Fibroblast of skin of back (primary cell): ENCODE results near the gene NOS1AP.

ENCODE experiments used
- DNase-seq: peaks from one replicate; pipeline ENCODE4 v3.0.0-alpha.2; 2013

Gene NOS1AP

DNA sequence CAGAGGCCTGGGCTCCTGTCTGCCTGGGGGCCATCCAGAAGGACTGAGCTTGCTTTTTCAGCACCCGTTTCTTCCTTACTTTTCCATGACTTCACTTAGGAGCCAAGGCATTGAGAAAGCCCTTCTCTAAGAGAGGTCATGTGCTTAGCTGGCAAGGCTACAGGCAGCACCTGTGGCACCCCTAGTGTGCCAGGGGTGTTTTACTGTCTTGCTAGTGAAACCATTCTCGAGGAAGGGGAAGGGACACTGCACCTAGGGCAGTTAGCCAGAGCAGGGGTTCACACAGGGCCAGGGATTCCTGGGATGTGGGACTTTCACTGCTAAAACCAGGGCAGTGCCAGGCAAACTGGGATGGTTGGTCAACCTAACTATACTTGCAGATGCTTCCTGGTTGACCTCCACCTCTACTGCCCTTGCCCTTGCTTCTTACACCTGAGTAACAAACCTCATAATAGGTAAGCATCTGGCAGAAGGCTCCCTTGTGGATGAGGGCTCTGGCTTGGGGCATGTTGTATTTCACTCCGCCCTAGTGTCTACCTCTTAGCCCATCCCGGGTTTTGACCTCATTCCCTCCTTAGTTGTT lies 69.2 kb downstream of the NOS1AP start:
- DNase-seq = no peak

DNA sequence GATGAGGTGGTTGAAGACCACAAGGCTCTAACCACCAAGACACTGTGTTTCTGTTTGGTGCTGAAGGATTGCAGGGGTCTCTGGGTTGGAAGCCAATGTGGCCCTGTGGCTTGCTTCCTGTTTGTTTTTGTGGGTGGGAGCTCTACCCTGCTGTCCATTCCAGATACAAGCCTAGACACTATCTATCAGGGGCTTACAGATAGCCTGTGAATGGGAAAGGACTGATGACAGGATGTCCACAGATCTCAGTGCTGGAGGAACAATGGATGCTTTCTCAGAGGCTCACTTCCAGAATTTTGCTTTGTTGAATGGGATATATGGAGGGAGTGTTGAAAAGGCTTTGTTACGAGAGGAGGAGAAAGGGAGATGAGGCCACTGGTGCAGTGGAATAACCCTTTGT lies 69.7 kb downstream of the NOS1AP start:
- DNase-seq = no peak

DNA sequence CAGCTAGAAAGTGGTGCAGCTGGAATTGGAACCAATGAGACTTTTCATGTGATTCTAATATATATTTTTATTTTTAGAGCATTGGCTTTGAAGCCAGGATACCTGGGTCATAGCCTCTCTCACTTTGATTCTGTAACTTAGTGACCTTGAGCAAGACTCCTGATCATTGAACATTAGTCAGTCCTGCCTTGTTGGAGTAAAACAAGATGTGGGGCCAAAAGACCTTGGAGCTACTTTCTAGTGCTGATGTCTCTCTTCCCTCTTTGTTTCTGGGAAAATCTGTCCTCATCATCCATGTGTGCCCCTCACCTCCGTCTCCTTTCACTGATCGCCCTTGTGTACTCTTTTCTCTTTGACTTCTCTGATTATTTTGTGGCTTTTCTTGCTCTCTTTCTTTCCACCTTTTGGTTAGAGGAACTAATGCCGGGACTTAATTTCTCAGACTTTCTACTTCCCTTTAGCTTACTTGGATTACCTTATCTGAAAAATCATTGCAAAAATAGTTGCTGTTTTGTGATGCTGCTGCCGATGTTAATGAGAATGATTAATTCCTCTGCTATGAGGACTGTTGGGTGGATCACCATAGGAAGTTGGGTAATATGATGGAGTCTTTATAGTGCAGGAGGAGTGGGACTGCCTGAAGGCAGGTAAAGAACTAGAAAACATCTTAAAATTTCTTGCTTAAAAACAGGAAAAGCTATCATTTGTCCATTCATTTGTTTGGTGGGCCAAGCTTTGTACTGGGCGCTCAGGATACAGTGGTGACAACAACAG lies 72.0 kb downstream of the NOS1AP start:
- DNase-seq = peak; percentile 43

DNA sequence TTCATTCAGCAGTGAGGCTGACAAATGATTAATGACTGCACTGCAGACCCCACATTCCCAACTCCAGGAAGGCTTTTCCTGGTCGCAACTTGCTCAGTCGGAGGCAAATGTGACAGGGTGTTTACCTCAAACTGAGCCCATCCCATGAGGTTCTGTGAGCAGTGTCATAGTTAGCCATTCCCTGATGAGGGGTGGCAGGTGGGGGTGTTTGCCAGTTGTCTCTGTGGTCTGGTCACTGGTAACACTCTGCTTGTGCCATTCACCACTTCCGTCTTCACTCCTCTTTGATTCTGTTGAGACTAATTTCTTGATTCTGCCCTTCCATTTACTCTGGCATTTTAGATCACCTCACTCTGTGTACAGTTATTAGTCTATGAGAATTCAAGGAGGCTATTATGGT lies 73.5 kb downstream of the NOS1AP start:
- DNase-seq = no peak

DNA sequence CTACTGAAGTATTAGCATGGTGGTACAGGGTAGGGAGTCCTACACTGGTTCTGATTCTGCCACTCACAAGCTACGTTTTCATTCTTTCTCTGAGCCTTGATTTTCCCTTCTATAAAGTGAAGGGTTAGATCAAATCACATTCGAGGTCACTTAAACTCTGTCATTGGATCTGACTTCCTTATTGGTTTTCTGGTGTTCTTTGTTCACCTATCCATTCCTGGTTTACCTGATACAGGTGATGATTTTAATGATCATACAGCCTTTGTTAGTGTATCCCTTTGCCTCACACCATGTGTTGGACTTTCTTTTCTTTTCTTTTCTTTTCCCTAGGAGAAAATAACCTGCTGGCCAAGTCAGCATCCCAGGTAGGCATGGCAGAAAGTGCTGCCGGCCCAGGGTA lies 74.8 kb downstream of the NOS1AP start:
- no peak for DNase-seq

DNA sequence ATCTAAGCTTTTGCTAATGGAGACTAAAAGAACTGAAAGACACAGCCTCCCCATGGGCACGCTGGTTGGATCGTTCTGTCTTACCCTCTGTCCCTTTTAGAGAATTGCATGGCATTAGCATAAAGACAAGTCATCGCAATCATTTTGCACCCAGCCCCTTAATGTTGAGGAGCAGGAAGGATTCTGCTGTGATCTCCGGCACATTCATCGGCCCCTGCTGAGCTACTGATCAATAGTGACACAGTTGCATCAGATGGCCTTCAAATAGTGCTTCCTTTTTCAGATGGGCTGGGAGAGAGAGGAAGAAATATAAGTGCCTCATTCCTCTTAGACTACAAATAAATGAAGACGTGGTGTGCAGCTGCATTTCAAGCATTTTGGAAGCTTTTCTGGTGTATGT lies 75.4 kb downstream of the NOS1AP start:
- no peak for DNase-seq

DNA sequence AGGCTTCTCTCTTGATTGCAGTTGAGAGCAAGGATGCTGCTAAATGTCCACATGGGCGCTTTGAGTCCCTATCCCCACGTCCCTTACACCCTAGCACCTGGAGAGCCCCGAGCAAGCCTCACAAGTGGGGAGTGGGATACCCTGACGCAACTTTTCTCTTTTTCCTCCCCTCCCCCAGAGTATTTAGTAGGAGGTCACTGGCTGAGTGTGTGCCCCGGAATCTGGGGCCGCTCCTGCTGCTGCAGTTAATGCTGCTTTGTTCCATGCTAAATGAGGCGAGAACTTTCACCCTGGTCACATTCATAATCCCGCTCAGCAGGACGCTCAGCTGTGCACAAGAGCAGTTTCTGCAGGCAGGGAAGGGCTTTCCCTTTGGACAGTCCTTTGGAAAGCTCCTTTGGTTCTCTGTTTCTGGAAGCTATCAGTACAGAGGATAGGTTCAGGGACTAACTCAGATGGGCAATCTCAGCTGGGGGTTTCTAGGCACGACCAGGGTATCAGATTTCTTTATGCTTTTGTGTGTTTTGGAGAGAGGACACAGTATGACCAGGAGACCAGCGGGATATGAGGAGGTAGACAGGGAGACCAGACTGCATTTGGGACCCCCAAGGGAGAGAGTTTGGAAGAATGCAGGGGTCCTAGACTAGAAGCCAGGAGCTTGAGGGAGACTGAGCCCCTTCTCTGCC lies 75.9 kb downstream of the NOS1AP start:
- no peak for DNase-seq

DNA sequence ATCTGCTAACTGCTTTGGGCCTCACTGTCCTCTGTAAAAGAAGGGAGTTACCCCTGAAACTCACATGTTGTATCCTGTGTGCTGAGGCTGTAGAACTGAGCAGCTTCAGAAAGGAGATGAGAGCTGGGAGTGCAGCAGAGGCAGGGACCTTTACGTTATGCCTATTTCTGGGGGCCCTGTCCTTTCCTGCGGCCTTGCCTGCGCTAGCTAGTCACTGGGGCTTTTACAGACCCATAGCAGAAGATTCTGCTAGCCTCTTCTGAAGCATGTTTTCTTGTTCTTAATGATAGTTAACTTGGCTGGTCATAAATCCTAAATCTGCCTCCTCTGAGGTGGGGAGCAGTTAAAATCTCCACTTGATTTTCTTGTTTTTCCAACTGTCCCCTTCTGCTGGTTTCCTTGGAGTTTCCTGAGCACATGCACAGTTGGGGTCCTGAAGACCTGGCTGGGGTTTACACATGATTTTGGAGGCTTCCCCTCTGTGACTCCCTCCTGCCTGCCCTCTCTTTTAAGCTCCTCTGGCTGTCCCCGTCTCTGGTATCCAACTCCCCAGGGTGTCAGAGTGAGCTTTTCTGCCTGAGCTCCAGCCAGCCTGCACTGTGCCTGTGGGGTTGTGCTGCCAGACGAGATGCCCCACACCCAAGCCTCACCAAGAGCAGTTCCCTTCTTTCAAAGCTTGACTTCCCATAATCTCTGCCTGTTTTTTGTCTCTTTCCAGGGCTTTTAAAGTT lies 76.6 kb downstream of the NOS1AP start:
- no peak for DNase-seq

DNA sequence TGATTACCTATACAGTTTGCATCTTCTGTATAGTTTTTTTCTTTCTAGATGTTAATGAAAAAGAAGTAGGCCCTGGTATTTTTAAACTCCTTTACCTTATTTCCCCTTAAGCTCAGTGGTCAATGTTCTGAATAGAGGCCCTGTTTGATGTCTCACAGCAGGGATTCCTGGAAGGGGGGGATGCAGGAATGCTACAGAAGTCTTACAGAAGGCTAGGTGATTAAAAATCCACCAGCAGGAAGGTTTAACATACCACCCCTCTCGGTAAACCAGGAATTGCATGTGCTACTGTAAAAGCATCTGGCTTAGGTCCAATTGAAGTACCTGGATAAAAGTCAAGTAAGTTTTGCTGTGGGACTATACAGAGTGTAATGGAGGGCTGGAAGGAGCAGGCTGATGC lies 78.3 kb downstream of the NOS1AP start:
- no peak for DNase-seq

DNA sequence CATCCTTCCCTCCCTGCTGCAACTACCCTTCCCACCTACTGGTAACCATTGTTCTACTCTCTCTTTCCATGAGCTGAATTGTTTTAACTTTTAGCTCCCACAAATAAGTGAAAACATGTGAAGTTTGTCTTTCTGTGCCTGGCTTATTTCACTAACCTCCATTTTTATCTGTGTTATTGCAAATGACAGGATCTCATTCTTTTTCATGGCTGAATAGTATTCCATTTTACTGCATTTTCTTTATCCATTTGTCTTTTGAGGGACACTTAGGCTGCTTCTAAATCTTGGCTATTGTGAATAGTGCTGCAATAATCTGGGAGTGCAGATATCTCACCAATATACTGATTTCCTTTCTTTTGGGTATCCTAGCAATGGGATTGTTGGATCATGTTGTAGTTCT lies 80.6 kb downstream of the NOS1AP start:
- DNase-seq = no peak

DNA sequence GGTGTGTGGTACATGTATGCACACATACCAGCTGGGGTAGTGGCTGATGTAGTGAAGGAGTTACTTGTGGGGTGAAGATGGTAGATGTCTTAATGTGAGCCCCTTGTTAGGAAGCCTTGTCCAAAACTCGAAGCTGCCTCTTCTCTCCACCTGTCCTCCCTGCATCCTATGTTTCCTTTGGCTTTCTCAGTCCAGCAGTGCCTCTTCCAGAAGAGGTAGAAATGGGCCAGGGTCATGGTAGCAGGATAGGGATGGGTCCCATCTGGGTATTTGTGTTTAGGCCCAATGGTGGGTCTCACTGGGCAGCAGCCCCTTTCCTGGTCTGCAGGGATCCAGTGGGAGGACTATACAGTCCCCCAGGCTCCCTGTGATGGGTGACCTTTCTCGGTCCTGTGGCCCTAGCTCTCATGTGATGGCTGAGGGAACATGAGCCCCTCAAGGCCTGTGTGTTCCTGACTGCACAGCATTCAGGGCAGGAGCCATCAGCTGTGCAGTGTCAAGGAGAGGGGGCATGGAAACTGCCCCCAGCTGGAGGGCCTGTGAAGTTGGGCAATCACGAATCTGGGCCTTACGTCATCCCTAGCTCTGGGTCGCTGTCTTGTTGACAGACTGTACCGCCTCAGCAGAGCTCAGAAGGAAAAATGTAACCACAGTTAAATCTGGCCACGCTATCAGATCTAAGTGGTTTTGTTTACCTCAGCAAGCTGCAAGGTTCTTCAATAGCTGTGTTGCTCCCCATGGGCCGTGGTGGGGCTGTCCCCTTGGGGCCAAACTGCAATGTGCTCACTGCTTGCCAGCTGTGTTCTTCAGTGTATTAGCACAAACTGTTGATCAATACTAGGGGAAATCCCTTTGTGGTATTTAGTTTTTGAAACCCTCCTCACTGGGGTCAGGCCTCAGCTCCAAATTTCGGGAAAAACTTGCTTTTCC lies 82.7 kb downstream of the NOS1AP start:
- no peak for DNase-seq

DNA sequence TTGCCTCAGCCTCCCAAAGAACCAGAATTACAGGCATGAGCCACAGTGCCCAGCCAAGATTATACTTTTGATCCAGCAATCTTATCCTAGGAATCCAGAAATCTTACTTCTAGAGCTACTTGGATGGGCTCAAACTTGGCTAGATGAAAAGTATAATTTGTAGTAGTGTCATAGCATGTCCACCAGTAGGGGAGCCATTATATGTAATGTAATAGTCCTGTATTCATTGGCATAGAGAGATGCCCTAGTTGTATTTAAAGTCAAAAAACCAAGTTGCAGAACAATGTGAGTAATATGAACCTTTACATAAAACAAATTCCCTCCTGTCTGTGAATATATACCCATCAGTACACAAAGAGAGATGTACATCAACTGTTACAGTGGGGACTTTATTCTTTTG lies 83.9 kb downstream of the NOS1AP start:
- no peak for DNase-seq

DNA sequence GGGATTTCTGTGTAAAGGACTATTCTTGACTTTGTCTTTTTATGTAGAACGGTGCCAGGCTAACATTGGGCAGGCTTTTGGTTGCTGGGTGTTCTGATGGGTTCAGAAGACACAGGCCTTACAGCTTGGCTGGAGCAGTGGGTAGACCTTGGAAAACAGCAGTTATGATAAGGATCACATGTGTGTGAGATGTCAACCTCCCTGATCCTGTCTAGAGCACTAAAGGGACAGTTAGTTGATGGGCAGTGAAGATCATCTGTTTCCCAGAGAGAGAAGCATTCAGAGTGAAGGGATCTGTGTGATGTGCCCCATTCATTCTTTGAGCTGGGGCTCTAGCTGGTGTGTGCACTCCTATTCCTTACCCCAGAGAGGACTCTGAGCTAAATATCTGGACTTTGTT lies 88.0 kb downstream of the NOS1AP start:
- no peak for DNase-seq

DNA sequence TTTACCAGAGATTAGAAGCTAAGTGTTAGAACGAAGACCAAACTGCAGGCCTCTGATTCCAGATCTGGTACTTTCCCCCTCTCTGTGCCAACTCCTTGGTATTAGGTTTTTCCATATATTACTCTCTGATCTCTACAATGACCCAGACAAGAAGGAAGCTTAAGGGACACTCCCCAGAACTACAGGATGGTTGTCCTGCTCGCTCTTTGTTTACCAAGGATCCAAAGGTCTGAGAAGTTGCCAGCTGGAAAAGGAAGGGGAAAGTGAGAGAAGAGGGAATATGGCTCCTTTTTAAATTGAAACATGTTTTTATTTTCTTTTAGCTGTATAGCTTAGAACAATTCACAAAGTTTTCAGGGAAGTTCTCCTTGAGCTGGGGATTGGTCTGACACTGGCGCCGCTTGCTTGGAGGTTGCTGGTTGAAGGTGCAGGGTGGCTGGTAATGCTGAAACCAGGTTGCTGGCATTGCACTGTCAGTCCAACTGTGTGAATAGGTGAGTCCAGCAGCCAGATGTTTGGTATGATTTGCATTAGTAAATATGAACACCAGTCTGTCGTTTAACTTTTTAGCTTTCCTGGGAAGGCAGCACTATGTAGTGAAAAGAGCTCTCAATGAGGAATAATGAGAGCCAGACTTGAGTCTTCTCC lies 89.3 kb downstream of the NOS1AP start:
- DNase-seq = no peak

DNA sequence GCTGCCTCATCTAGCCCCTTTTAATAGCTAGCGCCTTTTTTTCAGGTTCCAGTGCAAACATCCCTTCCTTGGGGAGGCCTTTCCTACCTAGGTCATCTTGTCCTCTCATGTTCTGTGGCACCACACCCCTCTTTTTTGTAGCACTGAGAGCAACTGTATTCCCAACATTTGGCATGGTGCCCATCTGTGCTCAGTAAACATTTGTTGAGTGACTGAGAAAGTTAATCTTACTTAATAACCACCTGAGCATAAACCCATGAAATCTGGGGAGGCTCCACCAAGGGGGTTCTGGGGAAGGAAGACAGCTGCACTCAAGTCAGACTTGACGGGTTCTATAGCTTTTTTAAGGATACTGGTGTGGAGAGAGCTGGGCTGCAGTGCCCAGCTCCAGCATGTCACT lies 90.0 kb downstream of the NOS1AP start:
- DNase-seq = no peak

DNA sequence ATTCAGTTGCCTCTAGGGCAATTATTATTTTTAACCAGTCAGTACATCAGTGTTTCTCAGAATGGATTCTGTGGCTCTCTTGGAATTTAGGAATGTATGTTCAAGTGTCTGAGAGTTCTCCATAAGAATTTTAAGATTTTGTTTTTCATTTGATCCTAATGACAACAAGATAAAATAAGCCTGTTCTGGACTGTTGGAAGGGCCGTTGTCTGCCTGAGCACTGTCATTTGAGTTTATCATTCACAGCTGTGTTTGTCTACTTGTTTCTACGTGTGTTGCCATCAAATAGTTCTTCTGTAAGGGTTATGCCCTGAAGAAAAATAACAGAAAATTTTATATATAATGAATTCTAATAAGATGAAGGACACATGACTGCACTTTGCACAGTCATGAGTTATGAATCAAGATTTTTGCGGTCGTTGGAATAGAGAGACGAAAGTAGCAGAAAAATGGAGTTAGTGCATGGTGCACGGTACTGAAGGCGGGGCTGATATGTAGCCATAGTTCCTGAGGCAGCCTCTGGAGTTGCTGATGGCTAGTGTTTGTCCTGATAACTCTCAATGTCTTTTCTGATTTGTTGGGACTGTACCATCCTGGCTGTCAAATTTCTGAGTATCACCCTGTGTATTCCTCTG lies 92.5 kb downstream of the NOS1AP start:
- DNase-seq = peak; percentile 63

DNA sequence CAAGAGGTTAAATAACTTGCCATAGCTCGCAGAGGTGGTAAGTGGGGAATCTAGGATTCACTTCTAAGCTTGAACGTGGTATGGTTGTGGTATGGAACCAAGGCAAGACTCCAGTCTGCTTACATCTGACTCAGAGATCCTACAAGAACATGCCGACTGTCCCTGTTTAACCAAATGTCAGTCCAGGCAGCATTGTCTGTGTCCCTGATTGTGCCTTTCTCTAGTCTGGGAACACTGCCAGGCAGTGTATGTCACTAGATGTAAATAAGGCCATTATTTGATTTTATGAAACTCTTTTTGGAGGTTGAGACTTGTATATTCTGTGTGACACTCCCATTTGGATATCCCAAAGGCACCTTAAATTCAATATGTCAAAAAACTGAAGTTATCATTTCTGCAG lies 96.0 kb downstream of the NOS1AP start:
- no peak for DNase-seq

DNA sequence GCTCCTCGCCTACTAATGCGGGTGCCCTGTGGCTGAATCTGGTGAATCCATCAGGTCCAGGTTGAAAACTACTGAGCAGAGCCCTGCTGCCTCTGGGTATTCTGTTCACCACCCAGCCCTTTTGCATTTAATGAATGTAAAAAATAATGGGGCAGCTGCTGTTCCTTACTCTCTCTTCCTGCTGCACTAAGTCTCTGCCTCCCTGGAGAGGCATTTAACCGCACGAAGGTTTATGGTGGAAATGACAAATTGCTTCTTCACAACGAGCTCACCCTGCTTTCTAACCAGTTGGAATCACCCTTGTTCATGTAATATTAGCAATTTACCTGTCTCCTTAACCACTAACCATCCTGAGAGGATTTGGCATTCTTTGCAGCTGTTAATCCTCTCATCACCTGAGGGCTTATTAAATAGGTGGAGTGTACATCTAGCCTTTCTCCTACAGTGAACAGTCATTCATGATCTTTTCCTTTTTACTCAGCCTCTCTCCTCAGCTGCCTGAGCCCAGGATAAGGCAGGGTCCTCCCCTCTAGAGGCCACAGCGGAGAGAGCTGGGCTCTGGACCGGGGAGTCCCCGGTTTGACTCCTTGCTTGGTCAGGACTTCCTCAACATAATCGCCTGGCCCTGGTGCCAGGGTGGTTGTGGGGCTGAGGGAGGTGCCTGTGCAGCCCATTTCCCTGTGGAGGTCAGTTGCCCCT lies 97.6 kb downstream of the NOS1AP start:
- no peak for DNase-seq

DNA sequence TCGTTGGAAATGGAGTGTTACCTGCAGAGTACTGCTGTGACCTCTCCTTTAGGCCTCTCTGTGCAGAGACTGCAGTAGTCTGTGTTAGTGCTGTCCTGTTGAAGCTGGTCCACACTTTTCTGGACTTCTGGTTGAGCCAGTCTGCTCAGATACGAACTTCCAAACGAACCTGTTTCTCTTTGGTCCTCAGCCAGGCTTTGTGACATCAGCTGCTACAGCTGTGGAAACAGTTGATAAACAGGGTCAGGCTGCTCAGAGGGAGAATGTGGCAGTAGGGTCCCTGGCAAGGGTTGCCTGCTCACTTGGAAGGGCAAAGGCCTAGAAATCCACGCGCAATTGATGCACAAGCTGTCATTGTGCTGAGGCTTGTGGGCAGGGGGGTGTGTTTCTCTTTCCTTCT lies 98.8 kb downstream of the NOS1AP start:
- no peak for DNase-seq

DNA sequence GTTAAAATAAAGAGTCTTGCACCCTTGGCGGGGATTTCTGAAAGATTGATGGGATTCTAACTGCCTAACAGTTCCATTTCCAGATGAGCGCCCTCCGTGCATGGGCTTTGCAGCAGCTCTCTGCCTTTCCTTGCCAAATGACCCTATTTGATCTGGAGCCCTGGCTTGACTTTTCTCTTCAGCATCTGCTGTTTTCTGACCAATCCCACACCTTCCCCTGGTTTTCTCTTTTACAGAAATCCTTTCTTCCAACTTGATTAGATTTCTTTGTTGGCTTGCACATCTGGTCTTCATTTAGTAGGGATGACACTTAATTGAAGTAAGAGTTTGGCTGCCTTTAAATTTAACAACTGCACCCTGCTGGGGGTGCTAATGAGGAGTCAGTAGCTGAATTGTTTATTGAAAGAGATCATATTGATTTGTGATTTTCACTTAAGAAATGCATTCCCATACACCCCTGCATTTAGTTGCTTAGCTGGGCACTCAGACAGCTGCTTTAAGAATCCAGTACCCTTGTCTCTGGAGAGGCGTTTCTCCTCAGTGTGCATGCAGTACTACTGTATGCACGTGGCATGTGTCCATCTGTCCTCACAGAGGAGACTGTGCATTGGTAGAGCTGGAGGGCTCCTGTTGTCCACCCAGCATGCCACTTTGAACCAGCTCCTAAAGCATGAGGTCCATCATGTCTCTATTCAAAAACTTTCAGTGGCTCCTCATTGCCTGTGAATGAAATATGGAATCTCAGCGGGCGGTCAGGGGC lies 99.7 kb downstream of the NOS1AP start:
- DNase-seq = no peak
